ENCODE measurements around the gene LSMEM2. TPM values are rescaled to one million over a fixed set of nuclear protein-coding genes. Genes with fewer than 3 reads are reported as not detected.

LSMEM2 gene
- total and polyA plus RNA-seq, 9 of the 15 experiments (the other 6 are each of a cell fraction or from before 2014, with no cell fraction given) = not detected

- Histone ChIP-seq H3K9ac (ENCODE audit: insufficient read depth in 1 of 2, low read depth in 2 of 2, low read length in 2 of 2) (peak overlapping the region in 1 of 2 experiments; percentile 48; a peak in 2 of 4 replicates), H2AFZ (ENCODE audit: low read depth, low read length) (no peak overlapping the region), H3K4me2 (ENCODE audit: insufficient read depth, low read length) (no peak overlapping the region), H3K9me1 (ENCODE audit: control insufficient read depth, insufficient read depth, low read length) (peaks cover 4% of the 10 kb centered on the region), H3K27ac (ENCODE audit: extremely low read depth, low read depth, low read length) (no peak overlapping the region), H3K4me1 (replicated peaks in 1 of 2; ENCODE audit: control insufficient read depth in 2 of 2, insufficient read depth in 2 of 2, low read length in 2 of 2) (peaks cover 17 to 26% of the 10 kb centered on the region in 2 experiments; a peak in 4 of 5 replicates), H3K27me3 (ENCODE audit: control insufficient read depth in 2 of 2, insufficient read depth in 2 of 2, low read length in 2 of 2) (no peaks in the 10 kb centered on the region), H3K36me3 (ENCODE audit: control insufficient read depth, insufficient read depth, low read length) (peaks cover 71% of the 10 kb centered on the region; the same call in 2 of the 3 replicates), H3K4me3 (no peak overlapping the region), H3K79me2 (ENCODE audit: control insufficient read depth, insufficient read depth, low read length) (peaks cover 57% of the 10 kb centered on the region), H4K20me1 (replicated peaks; ENCODE audit: control insufficient read depth, insufficient read depth, low read length) (peaks cover 18% of the 10 kb centered on the region), H3K9me3 (replicated peaks; ENCODE audit: control insufficient read depth, insufficient read depth, low read depth, low read length) (no peaks in the 10 kb centered on the region)
- intact Hi-C loops (cut with micrococcal nuclease) (no loop called here), in situ Hi-C loops (cut with MboI) (no loop called here)
- DNase-seq (ENCODE audit: extremely low read depth in 1 of 4, low spot score in 3 of 4) = no peak
- FAIRE-seq = no peak
- ChIA-PET CTCF (ENCODE audit: low intra/inter-chr PET ratio) (no interaction called here), POLR2A (interaction anchor here (1.1 kb wide), 1 partner anchor 23 kb away, joined by 5 read pairs; no protein-coding TSS in a partner anchor)
- TF ChIP-seq POLR2G (IDR thresholded peaks at IDR 0.05; ENCODE audit: low read depth, low read length) (0 out of 2 replicates have a peak, but pooled peaks have one; percentile 44), ILK (tag; IDR thresholded peaks at IDR 0.05; ENCODE audit: borderline replicate concordance, low read depth) (no peak), RBFOX2 (IDR thresholded peaks at IDR 0.05; ENCODE audit: low read depth, low read length) (peak; percentile 35)
- no TSS peak for BruUV-seq (replicated peaks)
- 98% methylated on average over 12 of the region's 19 CpGs for WGBS (ENCODE audit: insufficient coverage, low coverage, missing lambda C conversion rate)
- ATAC-seq = no peak
Measured at GRCh38 chr3:50331364-50331907, 52.5 kb downstream of the LSMEM2 start.

GRCh38 chr3:50333744-50334328 is 54.9 kb downstream of the LSMEM2 start:
- TF ChIP-seq THRAP3 (IDR thresholded peaks at IDR 0.05; ENCODE audit: borderline replicate concordance) = no peak
- no peak for TF ChIP-seq CBFA2T2 (conservative IDR thresholded peaks at IDR 0.05)
- TF ChIP-seq MXD1 (CRISPR knock-in tag; IDR thresholded peaks at IDR 0.05; ENCODE audit: borderline replicate concordance, poor library complexity, severe bottlenecking) = no peak
- no peak for TF ChIP-seq ZNF184 (CRISPR knock-in tag; IDR thresholded peaks at IDR 0.05)
- BruUV-seq (replicated peaks) = no TSS peak
- DNase-seq (ENCODE audit: extremely low read depth in 1 of 4, low spot score in 3 of 4) (no peak), ATAC-seq (no peak), FAIRE-seq (no peak)
- 53% methylated on average over 8 of the region's 12 CpGs for WGBS (ENCODE audit: insufficient coverage, low coverage, missing lambda C conversion rate)
- Histone ChIP-seq H4K20me1 (replicated peaks; ENCODE audit: control insufficient read depth, insufficient read depth, low read length) (peaks cover 18% of the 10 kb centered on the region), H3K36me3 (ENCODE audit: control insufficient read depth, insufficient read depth, low read length) (peaks cover 70% of the 10 kb centered on the region; the same call in 2 of the 3 replicates), H3K4me3 (no peak overlapping the region), H3K9ac (ENCODE audit: insufficient read depth in 1 of 2, low read depth in 2 of 2, low read length in 2 of 2) (peak overlapping the region in 1 of 2 experiments; percentile 76; a peak in 3 of 4 replicates), H3K4me2 (ENCODE audit: insufficient read depth, low read length) (no peak overlapping the region), H3K4me1 (replicated peaks in 1 of 2; ENCODE audit: control insufficient read depth in 2 of 2, insufficient read depth in 2 of 2, low read length in 2 of 2) (peaks cover 20 to 32% of the 10 kb centered on the region in 2 experiments; a peak in 4 of 5 replicates), H3K27ac (ENCODE audit: extremely low read depth, low read depth, low read length) (peak overlapping the region; percentile 49; the same call in 2 of the 3 replicates), H2AFZ (ENCODE audit: low read depth, low read length) (no peak overlapping the region), H3K79me2 (ENCODE audit: control insufficient read depth, insufficient read depth, low read length) (peaks cover 64% of the 10 kb centered on the region), H3K27me3 (ENCODE audit: control insufficient read depth in 2 of 2, insufficient read depth in 2 of 2, low read length in 2 of 2) (no peaks in the 10 kb centered on the region), H3K9me1 (ENCODE audit: control insufficient read depth, insufficient read depth, low read length) (peaks cover 4% of the 10 kb centered on the region), H3K9me3 (replicated peaks; ENCODE audit: control insufficient read depth, insufficient read depth, low read depth, low read length) (no peaks in the 10 kb centered on the region)
- intact Hi-C loops (cut with micrococcal nuclease) (no loop called here), in situ Hi-C loops (cut with MboI) (no loop called here)
- CTCF ChIA-PET (ENCODE audit: low intra/inter-chr PET ratio) = no interaction called here
- POLR2A ChIA-PET = interaction anchor here (0.6 to 1.0 kb wide), 3 partner anchors 16 to 98 kb away, joined by 3 to 4 read pairs (median 3); no protein-coding TSS in a partner anchor
